ENCODE measurements around the gene PTPN14. TPM values are rescaled to one million over a fixed set of nuclear protein-coding genes. Genes with fewer than 3 reads are reported as not detected.

Gene PTPN14
- total and polyA plus RNA-seq, 11 donors: 8.7 to 52.0 (median 33.5) TPM

- peaks cover 0 to 54% (median 28%) of the 10 kb centered on the region in 9 donors for H3K36me3 ChIP-seq
Measured at GRCh38 chr1:214361636-214362035, 189.8 kb downstream of the PTPN14 start.

GRCh38 chr1:214360525-214361164 lies 190.8 kb downstream of the PTPN14 start:
- no peak for TF ChIP-seq POLR2A (IDR thresholded peaks at IDR 0.05)
- TF ChIP-seq CTCF (IDR thresholded peaks at IDR 0.05): no peak
- intact Hi-C loops (cut with DNase I): no loop called here
- Histone ChIP-seq H3K4me3 (no peak overlapping the region), H3K9me3 (no peaks in the 10 kb centered on the region), H3K36me3 (peaks cover 0 to 64% (median 36%) of the 10 kb centered on the region in 9 donors), H3K4me1 (peaks cover 0 to 50% (median 33%) of the 10 kb centered on the region in 12 donors), H3K27ac (peak overlapping the region in 9 of 12 donors; percentile 74 to 95 (median 85)), H3K27me3 (no peaks in the 10 kb centered on the region)
- DNase-seq (no peak), ATAC-seq (no peak)
- WGBS, 4 donors: 68 to 88% (median 80%) methylated on average over 3 of the region's 3 CpGs

More at GRCh38 chr1:214361636-214362035, 189.8 kb downstream of the PTPN14 start:
- TF ChIP-seq POLR2A (IDR thresholded peaks at IDR 0.05): no peak
- no peak for TF ChIP-seq CTCF (IDR thresholded peaks at IDR 0.05)
- Histone ChIP-seq H3K27ac (peak overlapping the region; percentile 63 to 95 (median 82)), H3K27me3 (no peaks in the 10 kb centered on the region), H3K4me3 (no peak overlapping the region), H3K4me1 (peaks cover 0 to 50% (median 33%) of the 10 kb centered on the region in 12 donors), H3K9me3 (no peaks in the 10 kb centered on the region)
- WGBS, 4 donors: 21 to 80% (median 57%) methylated on average over 1 of the region's 1 CpG
- intact Hi-C loops (cut with DNase I): no loop called here
- ATAC-seq: peak in 2 of 4 donors; percentile 9 to 16
- DNase-seq: no peak

GRCh38 chr1:214360116-214360515 lies 191.3 kb downstream of the PTPN14 start:
- peaks cover 0 to 67% (median 36%) of the 10 kb centered on the region in 9 donors for H3K36me3 ChIP-seq
- intact Hi-C loops (cut with DNase I): no loop called here
- 87 to 90% (median 90%) methylated on average over 5 of the region's 5 CpGs for whole genome bisulfite sequencing, 4 donors
- H3K4me3 ChIP-seq: no peak overlapping the region
- H3K9me3 ChIP-seq: no peaks in the 10 kb centered on the region
- peak overlapping the region in 6 of 12 donors; percentile 4 to 90 (median 82) for H3K27ac ChIP-seq
- no peaks in the 10 kb centered on the region for H3K27me3 ChIP-seq
- H3K4me1 ChIP-seq: peaks cover 0 to 50% (median 33%) of the 10 kb centered on the region in 12 donors
- ATAC-seq: no peak
- no peak for TF ChIP-seq POLR2A (IDR thresholded peaks at IDR 0.05)
- no peak for TF ChIP-seq CTCF (IDR thresholded peaks at IDR 0.05)
- no peak for DNase-seq

- peaks cover 0 to 58% (median 31%) of the 10 kb centered on the region in 9 donors for H3K36me3 ChIP-seq
- WGBS, 4 donors: 83 to 84% (median 83%) methylated on average over 4 of the region's 4 CpGs
- no peak for ATAC-seq
Measured at GRCh38 chr1:214354440-214355148, 196.8 kb downstream of the PTPN14 start.

More at GRCh38 chr1:214354440-214355148, 196.8 kb downstream of the PTPN14 start:
- Histone ChIP-seq H3K4me1 (peaks cover 0 to 24% (median 10%) of the 10 kb centered on the region in 12 donors), H3K27ac (no peak overlapping the region), H3K4me3 (no peak overlapping the region), H3K9me3 (no peaks in the 10 kb centered on the region), H3K27me3 (no peaks in the 10 kb centered on the region)
- TF ChIP-seq CTCF (IDR thresholded peaks at IDR 0.05) (no peak), POLR2A (IDR thresholded peaks at IDR 0.05) (no peak)
- DNase-seq: no peak
- intact Hi-C loops (cut with DNase I): no loop called here
